ENCODE results near the gene ENTREP1.

The ENTREP1 gene

GRCh38 chr9:69377291-69377690, 52.3 kb downstream of the ENTREP1 start:
- no peak overlapping the region for H3K27ac ChIP-seq (ENCODE audit: low read depth, low read length)

GRCh38 chr9:69377981-69378380, 53.0 kb downstream of the ENTREP1 start:
- no peaks in the 10 kb centered on the region for H3K9me2 ChIP-seq (replicated peaks; ENCODE audit: control insufficient read depth, low read length)
- no peak overlapping the region for H3K4me2 ChIP-seq (ENCODE audit: low read length)
- H4K20me1 ChIP-seq (ENCODE audit: control insufficient read depth, insufficient read depth, low read depth, low read length), result no peaks in the 10 kb centered on the region
- H3K79me2 ChIP-seq (ENCODE audit: control insufficient read depth, low read length), result no peaks in the 10 kb centered on the region
- no peak overlapping the region for H3K4me3 ChIP-seq (ENCODE audit: low read length)
- no peak overlapping the region for H3K27ac ChIP-seq (ENCODE audit: low read depth, low read length)
- no peaks in the 10 kb centered on the region for H3K27me3 ChIP-seq (ENCODE audit: control insufficient read depth, low read length)
- H3F3A ChIP-seq (ENCODE audit: control insufficient read depth, insufficient read depth), result no peaks in the 10 kb centered on the region
- no peaks in the 10 kb centered on the region for H3K36me3 ChIP-seq (ENCODE audit: control insufficient read depth, low read length)
- no peak for TF ChIP-seq CTCF (IDR thresholded peaks at IDR 0.05; ENCODE audit: low read depth, low read length, poor library complexity, severe bottlenecking)
- no peaks in the 10 kb centered on the region for H3K9me3 ChIP-seq (ENCODE audit: control insufficient read depth, insufficient read depth, low read length)
- H3K4me1 ChIP-seq (ENCODE audit: control insufficient read depth, low read length), result no peaks in the 10 kb centered on the region

More at GRCh38 chr9:69377291-69377690, 52.3 kb downstream of the ENTREP1 start:
- Histone ChIP-seq H4K20me1 (ENCODE audit: control insufficient read depth, insufficient read depth, low read depth, low read length) (no peaks in the 10 kb centered on the region), H3K36me3 (ENCODE audit: control insufficient read depth, low read length) (no peaks in the 10 kb centered on the region), H3K79me2 (ENCODE audit: control insufficient read depth, low read length) (no peaks in the 10 kb centered on the region), H3F3A (ENCODE audit: control insufficient read depth, insufficient read depth) (no peaks in the 10 kb centered on the region), H3K4me2 (ENCODE audit: low read length) (no peak overlapping the region), H3K9me2 (replicated peaks; ENCODE audit: control insufficient read depth, low read length) (no peaks in the 10 kb centered on the region), H3K9me3 (ENCODE audit: control insufficient read depth, insufficient read depth, low read length) (no peaks in the 10 kb centered on the region), H3K4me3 (ENCODE audit: low read length) (no peak overlapping the region), H3K4me1 (ENCODE audit: control insufficient read depth, low read length) (no peaks in the 10 kb centered on the region), H3K27me3 (ENCODE audit: control insufficient read depth, low read length) (no peaks in the 10 kb centered on the region)
- TF ChIP-seq CTCF (IDR thresholded peaks at IDR 0.05; ENCODE audit: low read depth, low read length, poor library complexity, severe bottlenecking) (no peak), EZH2phosphoT487 (IDR thresholded peaks at IDR 0.05; ENCODE audit: borderline replicate concordance, low read length) (no peak)

GRCh38 chr9:69379270-69379982, 54.4 kb downstream of the ENTREP1 start:
- no peak overlapping the region for H3K4me2 ChIP-seq (ENCODE audit: low read length)
- H3F3A ChIP-seq (ENCODE audit: control insufficient read depth, insufficient read depth), result no peaks in the 10 kb centered on the region
- no peaks in the 10 kb centered on the region for H3K4me1 ChIP-seq (ENCODE audit: control insufficient read depth, low read length)
- H3K36me3 ChIP-seq (ENCODE audit: control insufficient read depth, low read length), result no peaks in the 10 kb centered on the region
- no peaks in the 10 kb centered on the region for H4K20me1 ChIP-seq (ENCODE audit: control insufficient read depth, insufficient read depth, low read depth, low read length)
- no peak for TF ChIP-seq CTCF (IDR thresholded peaks at IDR 0.05; ENCODE audit: low read depth, low read length, poor library complexity, severe bottlenecking)
- TF ChIP-seq EZH2phosphoT487 (IDR thresholded peaks at IDR 0.05; ENCODE audit: borderline replicate concordance, low read length), result no peak
- no peaks in the 10 kb centered on the region for H3K9me2 ChIP-seq (replicated peaks; ENCODE audit: control insufficient read depth, low read length)
- H3K27ac ChIP-seq (ENCODE audit: low read depth, low read length), result no peak overlapping the region
- H3K27me3 ChIP-seq (ENCODE audit: control insufficient read depth, low read length), result no peaks in the 10 kb centered on the region
- H3K79me2 ChIP-seq (ENCODE audit: control insufficient read depth, low read length), result no peaks in the 10 kb centered on the region
- no peaks in the 10 kb centered on the region for H3K9me3 ChIP-seq (ENCODE audit: control insufficient read depth, insufficient read depth, low read length)
- H3K4me3 ChIP-seq (ENCODE audit: low read length), result no peak overlapping the region
